Measurements from ENCODE around the gene GEMIN5.

The GEMIN5 gene

GRCh38 chr5:154849264-154849785, 88.7 kb downstream of the GEMIN5 start:
- DNase-seq (ENCODE audit: low read depth, low spot score): no peak

GRCh38 chr5:154844809-154845208, 93.2 kb downstream of the GEMIN5 start:
- DNase-seq (ENCODE audit: low read depth, low spot score): no peak

- DNase-seq (ENCODE audit: low read depth, low spot score): no peak
Measured at GRCh38 chr5:154842689-154843530, 95.1 kb downstream of the GEMIN5 start.

- no peak for DNase-seq (ENCODE audit: low read depth, low spot score)
Measured at GRCh38 chr5:154841273-154841661, 96.7 kb downstream of the GEMIN5 start.

GRCh38 chr5:154840435-154841272, 97.4 kb downstream of the GEMIN5 start:
- no peak for DNase-seq (ENCODE audit: low read depth, low spot score)

Data from brain pericyte (primary cell).